ENCODE data around the gene CAMTA2. TPM values are rescaled to one million over a fixed set of nuclear protein-coding genes. Genes with fewer than 3 reads are reported as not detected.

The CAMTA2 gene
- total and polyA plus RNA-seq, 4 donors = 7.8 to 17.6 (median 12.0) TPM

- H3K9me3 ChIP-seq (ENCODE audit: control insufficient read depth in 4 of 4, low read length in 3 of 4) = no peaks in the 10 kb centered on the region
- peak overlapping the region in 2 of 3 donors; percentile 41 to 71 for H3K4me3 ChIP-seq (ENCODE audit: low read depth in 1 of 3, low read length in 3 of 3)
- H3K27me3 ChIP-seq (ENCODE audit: control insufficient read depth in 4 of 4, insufficient read depth in 4 of 4, low read length in 3 of 4) = no peaks in the 10 kb centered on the region
- no peak for DNase-seq (ENCODE audit: low spot score)
- H3K27ac ChIP-seq (ENCODE audit: low read depth in 1 of 2, low read length in 2 of 2) = peak overlapping the region; percentile 97 to 99
- TF ChIP-seq, protein P1, sequence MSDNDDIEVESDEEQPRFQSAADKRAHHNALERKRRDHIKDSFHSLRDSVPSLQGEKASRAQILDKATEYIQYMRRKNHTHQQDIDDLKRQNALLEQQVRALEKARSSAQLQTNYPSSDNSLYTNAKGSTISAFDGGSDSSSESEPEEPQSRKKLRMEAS (IDR thresholded peaks at IDR 0.05) = no peak
- TF ChIP-seq YY1 (IDR thresholded peaks at IDR 0.05) = peak; percentile 30
- TF ChIP-seq RAD21 (IDR thresholded peaks at IDR 0.05) = peak in 1 of 2 donors; percentile 42
- no peak for TF ChIP-seq FOXA2 (IDR thresholded peaks at IDR 0.05)
- TF ChIP-seq REST (IDR thresholded peaks at IDR 0.05) = peak; percentile 98
- TF ChIP-seq RXRA (IDR thresholded peaks at IDR 0.05) = peak; percentile 47 to 73
- TF ChIP-seq, protein P2, sequence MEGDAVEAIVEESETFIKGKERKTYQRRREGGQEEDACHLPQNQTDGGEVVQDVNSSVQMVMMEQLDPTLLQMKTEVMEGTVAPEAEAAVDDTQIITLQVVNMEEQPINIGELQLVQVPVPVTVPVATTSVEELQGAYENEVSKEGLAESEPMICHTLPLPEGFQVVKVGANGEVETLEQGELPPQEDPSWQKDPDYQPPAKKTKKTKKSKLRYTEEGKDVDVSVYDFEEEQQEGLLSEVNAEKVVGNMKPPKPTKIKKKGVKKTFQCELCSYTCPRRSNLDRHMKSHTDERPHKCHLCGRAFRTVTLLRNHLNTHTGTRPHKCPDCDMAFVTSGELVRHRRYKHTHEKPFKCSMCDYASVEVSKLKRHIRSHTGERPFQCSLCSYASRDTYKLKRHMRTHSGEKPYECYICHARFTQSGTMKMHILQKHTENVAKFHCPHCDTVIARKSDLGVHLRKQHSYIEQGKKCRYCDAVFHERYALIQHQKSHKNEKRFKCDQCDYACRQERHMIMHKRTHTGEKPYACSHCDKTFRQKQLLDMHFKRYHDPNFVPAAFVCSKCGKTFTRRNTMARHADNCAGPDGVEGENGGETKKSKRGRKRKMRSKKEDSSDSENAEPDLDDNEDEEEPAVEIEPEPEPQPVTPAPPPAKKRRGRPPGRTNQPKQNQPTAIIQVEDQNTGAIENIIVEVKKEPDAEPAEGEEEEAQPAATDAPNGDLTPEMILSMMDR (IDR thresholded peaks at IDR 0.05; ENCODE audit: low read depth, low read length, missing input control) = no peak
- no peak for TF ChIP-seq NR2F2 (IDR thresholded peaks at IDR 0.05)
- TF ChIP-seq FOXA1 (IDR thresholded peaks at IDR 0.05) = no peak
- TF ChIP-seq TAF1 (conservative IDR thresholded peaks at IDR 0.05) = no peak
- TF ChIP-seq EGR1 (IDR thresholded peaks at IDR 0.05; ENCODE audit: low read depth in 2 of 2) = no peak
- TF ChIP-seq ATF3 (IDR thresholded peaks at IDR 0.05) = no peak
- TF ChIP-seq GABPA (IDR thresholded peaks at IDR 0.05 in 1 of 2, conservative IDR thresholded peaks at IDR 0.05 in 1 of 2) = no peak
- TF ChIP-seq HNF4G (IDR thresholded peaks at IDR 0.05) = peak; percentile 46
- TF ChIP-seq SP1 (IDR thresholded peaks at IDR 0.05) = peak; percentile 44
- TF ChIP-seq JUND (IDR thresholded peaks at IDR 0.05) = peak in 1 of 2 donors; percentile 84
- TF ChIP-seq HNF4A (conservative IDR thresholded peaks at IDR 0.05) = peak; percentile 80 to 92
- TF ChIP-seq, protein P3, sequence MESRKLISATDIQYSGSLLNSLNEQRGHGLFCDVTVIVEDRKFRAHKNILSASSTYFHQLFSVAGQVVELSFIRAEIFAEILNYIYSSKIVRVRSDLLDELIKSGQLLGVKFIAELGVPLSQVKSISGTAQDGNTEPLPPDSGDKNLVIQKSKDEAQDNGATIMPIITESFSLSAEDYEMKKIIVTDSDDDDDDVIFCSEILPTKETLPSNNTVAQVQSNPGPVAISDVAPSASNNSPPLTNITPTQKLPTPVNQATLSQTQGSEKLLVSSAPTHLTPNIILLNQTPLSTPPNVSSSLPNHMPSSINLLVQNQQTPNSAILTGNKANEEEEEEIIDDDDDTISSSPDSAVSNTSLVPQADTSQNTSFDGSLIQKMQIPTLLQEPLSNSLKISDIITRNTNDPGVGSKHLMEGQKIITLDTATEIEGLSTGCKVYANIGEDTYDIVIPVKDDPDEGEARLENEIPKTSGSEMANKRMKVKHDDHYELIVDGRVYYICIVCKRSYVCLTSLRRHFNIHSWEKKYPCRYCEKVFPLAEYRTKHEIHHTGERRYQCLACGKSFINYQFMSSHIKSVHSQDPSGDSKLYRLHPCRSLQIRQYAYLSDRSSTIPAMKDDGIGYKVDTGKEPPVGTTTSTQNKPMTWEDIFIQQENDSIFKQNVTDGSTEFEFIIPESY (IDR thresholded peaks at IDR 0.05) = no peak
- peaks cover 7 to 52% (median 33%) of the 10 kb centered on the region in 4 donors for H3K4me1 ChIP-seq (ENCODE audit: control insufficient read depth in 4 of 4, insufficient read depth in 4 of 4, low read length in 3 of 4)
- peaks cover 3 to 6% (median 6%) of the 10 kb centered on the region in 4 donors for H3K36me3 ChIP-seq (ENCODE audit: control insufficient read depth in 4 of 4, insufficient read depth in 3 of 4, low read depth in 1 of 4, low read length in 3 of 4)
- 36% methylated on average over 16 of the region's 16 CpGs for WGBS
- peak overlapping the region in 1 of 2 donors; percentile 84 for H3K9ac ChIP-seq (ENCODE audit: low read depth in 1 of 2, low read length in 2 of 2)
Measured at GRCh38 chr17:4969551-4970173, 17.8 kb downstream of the CAMTA2 start.

Data from liver (tissue), 9 donors.